Spleen (tissue), 11 donors: Measurements from ENCODE around the gene LRP2BP. TPM values are rescaled to one million over a fixed set of nuclear protein-coding genes. Genes with fewer than 3 reads are reported as not detected.

Experiments used
- DNase-seq: peaks from one replicate; pipeline ENCODE4 v3.0.0-alpha.2; 2020
- H3K27ac ChIP-seq, 8 donors: fragments of 200-600 bp; sonication (generic) in 7 of 8; 1 replicate in 4 of 8; 2 replicates in 4 of 8; pipeline versions ENCODE4 v1.5.0 to v1.8.0; 2016 to 2021; ENCODE audit warnings: inconsistent platforms in 4 of 8, mild to moderate bottlenecking in 4 of 8, moderate library complexity in 1 of 8
- H3K27me3 ChIP-seq, 7 donors: fragments of 200-600 bp; sonication (generic) in 6 of 7; replicated peaks in 1 of 7; 1 replicate in 4 of 7; 2 replicates in 3 of 7; pipeline versions ENCODE4 v1.5.0 to v1.8.0; 2016 to 2021; ENCODE audit warnings: inconsistent platforms in 3 of 7, mild to moderate bottlenecking in 1 of 7
- H3K36me3 ChIP-seq, 6 donors: fragments of 200-600 bp; sonication (generic) in 5 of 6; 1 replicate in 4 of 6; 2 replicates in 2 of 6; pipeline versions ENCODE4 v1.5.0 to v1.8.0; 2016 to 2021; ENCODE audit warnings: inconsistent platforms in 2 of 6
- H3K4me1 ChIP-seq, 6 donors: fragments of 200-600 bp; sonication (generic) in 5 of 6; 1 replicate in 3 of 6; 2 replicates in 3 of 6; pipeline versions ENCODE4 v1.5.0 to v1.8.0; 2016 to 2021; ENCODE audit warnings: inconsistent platforms in 3 of 6
- H3K4me3 ChIP-seq, 8 donors: fragments of 200-600 bp; sonication (generic) in 7 of 8; 1 replicate in 4 of 8; 2 replicates in 4 of 8; pipeline versions ENCODE4 v1.5.0 to v1.8.0; 2016 to 2021; ENCODE audit warnings: inconsistent platforms in 4 of 8, mild to moderate bottlenecking in 4 of 8, moderate library complexity in 2 of 8
- H3K9me3 ChIP-seq, 8 donors: fragments of 200-600 bp; sonication (generic) in 7 of 8; 1 replicate in 4 of 8; 2 replicates in 4 of 8; pipeline versions ENCODE4 v1.5.0 to v1.8.0; 2016 to 2021; ENCODE audit warnings: inconsistent platforms in 4 of 8
- CTCF ChIP-seq, 11 experiments: fragments of 200-600 bp in 7 of 11; fragments of 450-650 bp in 4 of 11; sonication (generic) in 4 of 11; IDR thresholded peaks in 8 of 11; conservative IDR thresholded peaks in 3 of 11; 1 replicate in 7 of 11; 2 replicates in 4 of 11; pipeline versions ENCODE4 v1.4.0 to v1.8.0; 2016 to 2021; ENCODE audit warnings: antibody characterized with exemption in 11 of 11, inconsistent platforms in 4 of 11, mild to moderate bottlenecking in 1 of 11
- POLR2A ChIP-seq, 3 donors: fragments of 450-650 bp; IDR thresholded peaks; one replicate each; pipeline ENCODE4 v1.5.1; 2017; ENCODE audit warnings: antibody characterized with exemption in 3 of 3, mild to moderate bottlenecking in 1 of 3
- POLR2AphosphoS5 ChIP-seq, 3 donors: sonication (generic); formaldehyde crosslinking; IDR thresholded peaks; one replicate each; pipeline ENCODE4 v1.5.1; 2017; ENCODE audit warnings: antibody characterized with exemption in 3 of 3
- WGBS, 5 donors: extraction: QIAGEN DNeasy Blood & Tissue Kit in 3 of 5; methylation state at CpG; one replicate each; pipeline versions ENCODE4 v1.1.5 to v1.1.7; 2013 to 2018; 5-methylcytosine and 5-hydroxymethylcytosine counted together
- intact Hi-C: fragments of 100-400 bp; cut with DNase I; formaldehyde crosslinking; loops from one replicate; pipeline ENCODE4 v1.15.0; 2023; ENCODE audit warnings: low total_unique reads
- polyA plus RNA-seq, 3 donors: library from polyadenylated mRNA; stranded (reverse); fragments of 200-250 nt; gene quantifications; one replicate each; pipeline ENCODE4 v1.2.1, GENCODE V29; 2013
- total RNA-seq, 7 donors: library from RNA; depleted of rRNA in 3 of 7; stranded (reverse); fragments of >200 nt in 3 of 7; fragmentation: NEBNext Ultra II Directional in 4 of 7; extraction: Animal tissue kit (Norgen Biotek cat#: 25700) in 4 of 7; gene quantifications; one replicate each; pipeline versions ENCODE4 v1.1.0 to v1.2.1, GENCODE V29; 2016 to 2021
- donor health status: healthy with polysubstance abuse.
- donor health status: DM: no; HTN: no; CAD: no; lungs with moderate emphysema.
- donor health status: DM: no; HTN: no; CAD: no.
- donor health status: Bipolar disorder and iron deficiency.
- donor health status: healthy.
- donor health status: DM: no; HTN: no; CAD: no.
- donor health status: DM: yes; HTN: yes; CAD: no.

Gene LRP2BP
- total and polyA plus RNA-seq, 10 donors: 0.17 to 2.4 (median 0.96) TPM

- DNase-seq: no peak
- no peak for TF ChIP-seq POLR2A (IDR thresholded peaks at IDR 0.05)
- TF ChIP-seq POLR2AphosphoS5 (IDR thresholded peaks at IDR 0.05): no peak
- no peak for TF ChIP-seq CTCF (IDR thresholded peaks at IDR 0.05 in 8 of 11, conservative IDR thresholded peaks at IDR 0.05 in 3 of 11)
- no peaks in the 10 kb centered on the region for H3K9me3 ChIP-seq
- H3K27ac ChIP-seq: no peak overlapping the region
- peaks cover 0 to 66% (median 6%) of the 10 kb centered on the region in 6 donors for H3K36me3 ChIP-seq
- 90 to 95% (median 92%) methylated on average over 3 of the region's 3 CpGs for WGBS, 5 donors
- intact Hi-C loops: no loop called here
- H3K4me1 ChIP-seq: no peaks in the 10 kb centered on the region
- H3K4me3 ChIP-seq: no peak overlapping the region
- H3K27me3 ChIP-seq: no peaks in the 10 kb centered on the region
These were observed 33.9 kb downstream of the LRP2BP start for GRCh38 chr4:185361872-185362271.

GRCh38 chr4:185359767-185360446 is 35.8 kb downstream of the LRP2BP start:
- peaks cover 0 to 69% (median 7%) of the 10 kb centered on the region in 6 donors for H3K36me3 ChIP-seq
- TF ChIP-seq POLR2A (IDR thresholded peaks at IDR 0.05): no peak
- TF ChIP-seq CTCF (IDR thresholded peaks at IDR 0.05 in 8 of 11, conservative IDR thresholded peaks at IDR 0.05 in 3 of 11): no peak
- TF ChIP-seq POLR2AphosphoS5 (IDR thresholded peaks at IDR 0.05): no peak
- H3K4me3 ChIP-seq: no peak overlapping the region
- 94 to 98% (median 96%) methylated on average over 8 of the region's 8 CpGs for WGBS, 5 donors
- intact Hi-C loops: no loop called here
- H3K27me3 ChIP-seq: no peaks in the 10 kb centered on the region
- no peaks in the 10 kb centered on the region for H3K9me3 ChIP-seq
- no peak overlapping the region for H3K27ac ChIP-seq
- H3K4me1 ChIP-seq: no peaks in the 10 kb centered on the region
- DNase-seq: no peak

- Histone ChIP-seq H3K4me3 (no peak overlapping the region), H3K36me3 (peaks cover 0 to 79% (median 15%) of the 10 kb centered on the region in 6 donors), H3K27me3 (no peaks in the 10 kb centered on the region), H3K9me3 (no peaks in the 10 kb centered on the region), H3K4me1 (no peaks in the 10 kb centered on the region), H3K27ac (no peak overlapping the region)
- 91 to 93% (median 92%) methylated on average over 4 of the region's 4 CpGs for WGBS, 5 donors
- DNase-seq: no peak
- no peak for TF ChIP-seq CTCF (IDR thresholded peaks at IDR 0.05 in 8 of 11, conservative IDR thresholded peaks at IDR 0.05 in 3 of 11)
- TF ChIP-seq POLR2A (IDR thresholded peaks at IDR 0.05): no peak
- TF ChIP-seq POLR2AphosphoS5 (IDR thresholded peaks at IDR 0.05): no peak
- intact Hi-C loops: no loop called here
These were observed 36.8 kb downstream of the LRP2BP start for GRCh38 chr4:185358959-185359358.

DNA sequence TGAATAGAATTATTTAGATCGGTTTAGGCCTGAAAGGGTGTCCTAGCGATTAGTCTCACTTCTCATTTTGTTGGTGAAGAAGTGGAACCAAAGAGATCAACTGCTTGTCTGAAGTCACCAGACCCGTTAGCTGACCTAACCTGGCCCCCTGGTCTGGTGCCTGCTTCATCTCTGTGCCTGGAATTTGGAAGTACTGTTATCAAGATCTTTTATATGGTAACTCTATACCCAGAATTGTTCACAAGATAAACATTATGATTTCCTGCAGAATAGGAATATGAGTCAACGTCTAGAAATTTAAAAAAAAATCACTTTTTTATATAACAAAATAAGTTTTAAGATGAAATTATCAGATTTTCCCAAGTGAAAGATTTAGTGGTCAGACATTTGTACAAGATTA is 37.2 kb downstream of the LRP2BP start:
- H3K9me3 ChIP-seq: no peaks in the 10 kb centered on the region
- intact Hi-C loops: no loop called here
- H3K36me3 ChIP-seq: peaks cover 0 to 83% (median 16%) of the 10 kb centered on the region in 6 donors
- no peaks in the 10 kb centered on the region for H3K4me1 ChIP-seq
- no peak for DNase-seq
- H3K27ac ChIP-seq: no peak overlapping the region
- 71 to 82% (median 78%) methylated on average over 4 of the region's 4 CpGs for WGBS, 5 donors
- TF ChIP-seq POLR2A (IDR thresholded peaks at IDR 0.05) (no peak), POLR2AphosphoS5 (IDR thresholded peaks at IDR 0.05) (no peak)
- H3K4me3 ChIP-seq: no peak overlapping the region
- no peaks in the 10 kb centered on the region for H3K27me3 ChIP-seq
